ENCODE data around the gene SCUBE3. TPM values are rescaled to one million over a fixed set of nuclear protein-coding genes. Genes with fewer than 3 reads are reported as not detected.

SCUBE3 gene
- total and polyA plus RNA-seq, 2 experiments from 2014 or later = 0.39 to 1.1 TPM

GRCh38 chr6:35291491-35291890 lies 77.7 kb downstream of the SCUBE3 start:
- H4K20me1 ChIP-seq (replicated peaks; ENCODE audit: insufficient read depth) = no peaks in the 10 kb centered on the region
- no peaks in the 10 kb centered on the region; the same call in 1 of the 2 replicates for H3K36me3 ChIP-seq (ENCODE audit: insufficient read depth)
- H3K36me3 Mint-ChIP-seq (ENCODE audit: low read depth) = peaks cover 15% of the 10 kb centered on the region

More at GRCh38 chr6:35291491-35291890, 77.7 kb downstream of the SCUBE3 start:
- Mint-ChIP-seq H3K4me1 (peaks cover 4% of the 10 kb centered on the region; the same call in 2 of the 3 replicates), H3K9me3 (no peaks in the 10 kb centered on the region; the same call in 2 of the 3 replicates), H3K27ac (no peak overlapping the region), H3K27me3 (ENCODE audit: insufficient read depth, low read depth, poor library complexity) (peaks cover 8% of the 10 kb centered on the region), H3K4me3 (no peak overlapping the region)
- ATAC-seq (no peak), DNase-seq (ENCODE audit: low spot score) (no peak)
- Histone ChIP-seq H3F3A (replicated peaks; ENCODE audit: low read depth) (no peaks in the 10 kb centered on the region), H3K27ac (ENCODE audit: low read depth) (no peak overlapping the region), H3K79me2 (replicated peaks; ENCODE audit: insufficient read depth) (no peaks in the 10 kb centered on the region), H3K9me2 (ENCODE audit: insufficient read depth) (no peaks in the 10 kb centered on the region), H3K4me1 (ENCODE audit: insufficient read depth) (no peaks in the 10 kb centered on the region), H3K4me2 (no peak overlapping the region), H2AFZ (no peak overlapping the region), H3K27me3 (ENCODE audit: insufficient read depth) (no peaks in the 10 kb centered on the region), H3K4me3 (no peak overlapping the region)
- TF ChIP-seq REST (IDR thresholded peaks at IDR 0.05; ENCODE audit: unreplicated experiment) (no peak), STAT1 (IDR thresholded peaks at IDR 0.05; ENCODE audit: unreplicated experiment) (no peak), CTCF (conservative IDR thresholded peaks at IDR 0.05; ENCODE audit: low read depth in 2 of 2) (no peak), NANOG (IDR thresholded peaks at IDR 0.05; ENCODE audit: borderline replicate concordance) (no peak), CREB1 (CRISPR knock-in tag; IDR thresholded peaks at IDR 0.05; ENCODE audit: low read depth) (no peak), POLR2AphosphoS5 (IDR thresholded peaks at IDR 0.05; ENCODE audit: low read depth) (no peak), JUNB (IDR thresholded peaks at IDR 0.05; ENCODE audit: unreplicated experiment) (no peak), ZNF114 (CRISPR knock-in tag; IDR thresholded peaks at IDR 0.05) (no peak), ETS1 (IDR thresholded peaks at IDR 0.05) (no peak), EZH2phosphoT487 (IDR thresholded peaks at IDR 0.05; ENCODE audit: unreplicated experiment) (no peak), ZNF462 (CRISPR knock-in tag; IDR thresholded peaks at IDR 0.05) (no peak), ZNF331 (CRISPR knock-in tag; IDR thresholded peaks at IDR 0.05; ENCODE audit: low read depth) (no peak), EZH2 (IDR thresholded peaks at IDR 0.05; ENCODE audit: low read depth, unreplicated experiment) (no peak)

Data from GM23338 (cell line).